Right renal cortex interstitium (tissue), 3 donors: ENCODE data around the gene QRFP. TPM values are rescaled to one million over a fixed set of nuclear protein-coding genes. Genes with fewer than 3 reads are reported as not detected.

Experiments
- polyA plus RNA-seq, 3 donors: library from polyadenylated mRNA; unstranded; fragments of 120-200 nt; gene quantifications; one replicate each; pipeline ENCODE4 v1.2.1, GENCODE V29; 2013; ENCODE audit not compliant: insufficient read length in 3 of 3

The QRFP gene
- polyA plus RNA-seq, 3 donors, result 0.47 to 0.69 (median 0.50) TPM

Other genes with a start within 250 kb of the QRFP start
- not detected for gene PRDM12, start 232.2 kb downstream of the QRFP start, polyA plus RNA-seq
- gene EXOSC2, start 203.0 kb downstream of the QRFP start, polyA plus RNA-seq, result 10 to 100 TPM; 41.5 to 43.0 (median 41.9) TPM
- 10 to 100 TPM; 73.8 to 75.8 (median 73.9) TPM for gene ABL1, start 61.6 kb downstream of the QRFP start, polyA plus RNA-seq
- under 1 TPM; 0.08 to 0.37 (median 0.33) TPM for gene FIBCD1, start 42.4 kb upstream of the QRFP start, polyA plus RNA-seq
- 10 to 100 TPM; 18.1 to 29.3 (median 18.3) TPM for gene LAMC3, start 112.4 kb upstream of the QRFP start, polyA plus RNA-seq
- 100 to 1,000 TPM; 355 to 428 (median 401) TPM for gene AIF1L, start 199.7 kb upstream of the QRFP start, polyA plus RNA-seq
- 10 to 100 TPM; 45.7 to 52.0 (median 50.0) TPM for gene NUP214, start 228.8 kb upstream of the QRFP start, polyA plus RNA-seq